ENCODE results near the gene RAET1E.

DNA sequence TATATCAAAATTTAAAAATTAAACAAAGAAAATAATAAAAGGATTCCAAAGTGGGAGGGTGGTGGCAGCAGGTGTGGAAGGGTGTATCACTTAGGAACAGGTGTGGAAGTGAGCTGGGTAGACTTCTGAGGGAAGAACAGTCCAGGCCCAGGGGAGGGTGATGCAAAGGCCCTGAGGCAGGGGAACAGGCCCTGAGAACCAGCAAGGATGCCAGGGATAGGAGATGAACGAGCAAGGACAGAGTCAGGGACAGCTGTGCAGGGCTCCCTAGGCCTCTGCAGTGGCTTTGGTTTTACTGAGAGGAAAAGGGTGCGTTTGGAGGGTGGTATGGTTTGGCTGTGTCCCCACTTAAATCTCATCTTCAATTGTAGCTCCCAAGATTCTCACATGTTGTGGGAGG lies 9.4 kb upstream of the RAET1E start:
- TF ChIP-seq FOXM1 (IDR thresholded peaks at IDR 0.05; ENCODE audit: borderline replicate concordance) (no peak), ZNF384 (IDR thresholded peaks at IDR 0.05) (no peak), FOXA1 (IDR thresholded peaks at IDR 0.05) (no peak), ELF4 (IDR thresholded peaks at IDR 0.05) (no peak), SP1 (IDR thresholded peaks at IDR 0.05) (no peak), HDGF (IDR thresholded peaks at IDR 0.05; ENCODE audit: borderline replicate concordance) (no peak)

Measured in HEK293T (cell line).